Right lobe of liver (tissue), 6 donors: ENCODE measurements around the gene KRTAP12-4. TPM values are rescaled to one million over a fixed set of nuclear protein-coding genes. Genes with fewer than 3 reads are reported as not detected.
"Not testable (repeated sequence)": the region's sequence is repeated elsewhere in the genome, so short reads cannot be mapped to it uniquely, and the experiment has no call there.

ENCODE experiments used
- ATAC-seq, 4 donors: fragments of 200-7000 bp; cut with Tn5 transposase; one replicate each; pipeline ENCODE4 v1.9.1; 2020; ENCODE audit warnings: mild to moderate bottlenecking in 4 of 4, moderate library complexity in 4 of 4
- DNase-seq, 3 donors: peaks; one replicate each; pipeline ENCODE4 v3.0.0-alpha.2; 2020
- H3K27ac ChIP-seq, 3 donors: fragments of 200-600 bp; one replicate each; pipeline ENCODE4 v1.8.0; 2022
- H3K27me3 ChIP-seq, 2 donors: fragments of 200-600 bp; one replicate each; pipeline ENCODE4 v1.8.0; 2022
- H3K36me3 ChIP-seq, 4 donors: fragments of 200-600 bp; sonication (generic) in 1 of 4; one replicate each; pipeline versions ENCODE4 v1.5.1 to v1.8.0; 2017 to 2022; ENCODE audit warnings: control low read depth in 1 of 4
- H3K4me1 ChIP-seq, 4 donors: fragments of 200-600 bp; sonication (generic) in 1 of 4; one replicate each; pipeline versions ENCODE4 v1.5.1 to v1.8.0; 2017 to 2022; ENCODE audit warnings: control low read depth in 1 of 4
- H3K4me3 ChIP-seq, 3 donors: fragments of 200-600 bp; one replicate each; pipeline ENCODE4 v1.8.0; 2022
- H3K9me3 ChIP-seq, 4 donors: fragments of 200-600 bp; sonication (generic) in 1 of 4; one replicate each; pipeline versions ENCODE4 v1.5.1 to v1.8.0; 2017 to 2022; ENCODE audit warnings: control low read depth in 1 of 4
- CTCF ChIP-seq, 4 donors: fragments of 200-600 bp in 3 of 4; fragments of 450-650 bp in 1 of 4; IDR thresholded peaks; one replicate each; pipeline versions ENCODE4 v1.5.1 to v1.8.0; 2016 to 2022; ENCODE audit warnings: antibody characterized with exemption in 4 of 4, mild to moderate bottlenecking in 2 of 4
- POLR2A ChIP-seq: fragments of 450-650 bp; IDR thresholded peaks from one replicate; pipeline ENCODE4 v1.6.1; 2017; ENCODE audit warnings: antibody characterized with exemption, mild to moderate bottlenecking
- WGBS: methylation state at CpG from one replicate; pipeline ENCODE4 v1.1.6; 2018; ENCODE audit warnings: low coverage, low lambda C conversion rate; ENCODE audit not compliant: insufficient coverage; ENCODE audit errors: missing lambda C conversion rate; 5-methylcytosine and 5-hydroxymethylcytosine counted together
- intact Hi-C, 2 donors: fragments of 100-400 bp; cut with DNase I; formaldehyde crosslinking; loops; one replicate each; pipeline versions ENCODE4 v1.11.2 to v1.14.1; 2022
- total RNA-seq, 6 experiments: library from RNA; depleted of rRNA in 2 of 6; stranded (reverse); fragments of >200 nt in 2 of 6; fragmentation: NEBNext Ultra II Directional in 3 of 6; extraction: Animal tissue kit (Norgen Biotek cat#: 25700) in 3 of 6; gene quantifications; one replicate each; pipeline versions ENCODE4 v1.1.0 to v1.2.4, GENCODE V29; 2016 to 2023
- donor health status: DM: no; HTN: yes; CAD: no.
- donor health status: DM: no; HTN: no; CAD: no.
- donor health status: DM: no; HTN: no; CAD: no.
- donor health status: DM: no; HTN: yes; CAD: no.
- donor health status: DM: no; HTN: yes; CAD: no.

The KRTAP12-4 gene
- total RNA-seq, 6 experiments from 2014 or later: not detected

GRCh38 chr21:44692798-44693512 lies 38.5 kb upstream of the KRTAP12-4 start:
- DNase-seq: no peak
- H3K9me3 ChIP-seq: peaks cover 0 to 4% (median 0%) of the 10 kb centered on the region in 4 donors
- no peak overlapping the region for H3K27ac ChIP-seq
- H3K4me3 ChIP-seq: no peak overlapping the region
- H3K27me3 ChIP-seq: peaks cover 0 to 3% of the 10 kb centered on the region in 2 donors
- H3K36me3 ChIP-seq: no peaks in the 10 kb centered on the region
- TF ChIP-seq CTCF (IDR thresholded peaks at IDR 0.05) (no peak), POLR2A (no peak)
- ATAC-seq: no peak
- intact Hi-C loops: no loop called here
- H3K4me1 ChIP-seq: no peaks in the 10 kb centered on the region
- WGBS: 57% methylated on average over 2 of the region's 2 CpGs

DNA sequence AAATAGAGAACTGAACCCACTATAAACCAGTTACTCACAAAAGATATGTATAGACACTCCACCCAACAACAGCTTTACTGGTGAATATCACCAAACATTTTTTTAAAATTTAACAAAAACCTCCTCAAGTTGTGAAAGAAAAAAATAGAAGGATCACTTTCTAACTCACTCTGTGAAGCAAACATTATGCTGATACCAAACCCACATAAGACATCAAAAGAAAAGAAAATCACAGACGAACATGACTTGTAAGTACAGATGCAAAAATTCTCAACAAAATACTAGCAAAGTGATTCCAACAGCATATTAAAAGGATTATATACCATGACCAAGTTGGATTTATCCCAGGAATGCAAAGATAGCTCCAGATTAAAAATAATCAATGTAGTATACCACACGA lies 37.2 kb upstream of the KRTAP12-4 start:
- DNase-seq (no peak), ATAC-seq (no peak)
- intact Hi-C loops: no loop called here
- 51% methylated on average over 2 of the region's 2 CpGs for WGBS
- H3K9me3 ChIP-seq: peaks cover 0 to 4% (median 0%) of the 10 kb centered on the region in 4 donors
- H3K27ac ChIP-seq: no peak overlapping the region
- H3K27me3 ChIP-seq: no peaks in the 10 kb centered on the region
- TF ChIP-seq POLR2A (no peak), CTCF (IDR thresholded peaks at IDR 0.05) (no peak)
- no peak overlapping the region for H3K4me3 ChIP-seq
- H3K4me1 ChIP-seq: no peaks in the 10 kb centered on the region
- H3K36me3 ChIP-seq: no peaks in the 10 kb centered on the region

- H3K27ac ChIP-seq, H3K27me3 ChIP-seq, DNase-seq, H3K9me3 ChIP-seq, H3K36me3 ChIP-seq, ATAC-seq, intact Hi-C loops, H3K4me1 ChIP-seq, H3K4me3 ChIP-seq: not testable (repeated sequence)
- WGBS: no CpG with 5 or more reads among the region's 3 CpGs
These were observed 35.3 kb upstream of the KRTAP12-4 start for GRCh38 chr21:44689740-44690139.

- DNase-seq (no peak), ATAC-seq (no peak)
- Histone ChIP-seq H3K27me3 (no peaks in the 10 kb centered on the region), H3K4me1 (no peaks in the 10 kb centered on the region), H3K4me3 (no peak overlapping the region), H3K36me3 (no peaks in the 10 kb centered on the region), H3K9me3 (no peaks in the 10 kb centered on the region), H3K27ac (no peak overlapping the region)
- TF ChIP-seq CTCF (IDR thresholded peaks at IDR 0.05) (no peak), POLR2A (no peak)
- intact Hi-C loops: no loop called here
- 49% methylated on average over 11 of the region's 11 CpGs for WGBS
These were observed 33.2 kb upstream of the KRTAP12-4 start for GRCh38 chr21:44687671-44688070.

- WGBS: 56% methylated on average over 14 of the region's 25 CpGs
- Histone ChIP-seq H3K27me3 (no peaks in the 10 kb centered on the region), H3K9me3 (no peaks in the 10 kb centered on the region), H3K36me3 (no peaks in the 10 kb centered on the region), H3K4me1 (no peaks in the 10 kb centered on the region), H3K27ac (no peak overlapping the region), H3K4me3 (no peak overlapping the region)
- no peak for ATAC-seq
- intact Hi-C loops: no loop called here
- TF ChIP-seq POLR2A (no peak), CTCF (IDR thresholded peaks at IDR 0.05) (no peak)
- no peak for DNase-seq
These were observed 32.5 kb upstream of the KRTAP12-4 start for GRCh38 chr21:44686843-44687561.
